Stimulated activated CD8-positive, alpha-beta memory T cell treated with anti-CD3 and anti-CD28 coated beads, Interleukin-15, amount 100 ng/mL, for 4 hours (primary cell): Measurements from ENCODE around the gene JUNB.

ENCODE experiments used
- DNase-seq, 2 donors: peaks; one replicate each; pipeline ENCODE4 v3.0.0-alpha.2; 2020; ENCODE audit warnings: low read depth in 2 of 2

The JUNB gene

GRCh38 chr19:12791345-12792050 is at the start of gene JUNB:
JUNB (plus strand) TSS chr19:12791486; CDS start chr19:12791772, 286 bp downstream.
- peak; percentile 92 to 95 for DNase-seq

GRCh38 chr19:12745166-12745897 is 46.0 kb upstream of the JUNB start:
- DNase-seq = no peak

- DNase-seq = no peak
Measured at GRCh38 chr19:12748489-12748888, 42.8 kb upstream of the JUNB start.

GRCh38 chr19:12749938-12750521 is 41.3 kb upstream of the JUNB start:
- no peak for DNase-seq

- no peak for DNase-seq
Measured at GRCh38 chr19:12750851-12751250, 40.4 kb upstream of the JUNB start.

GRCh38 chr19:12751635-12752034 is 39.7 kb upstream of the JUNB start, which contains the start of gene BEST2:
BEST2 (plus strand) TSS chr19:12751791; CDS start chr19:12752593, 802 bp downstream.
- DNase-seq = no peak

- DNase-seq = no peak
Measured at GRCh38 chr19:12752056-12752781, 39.1 kb upstream of the JUNB start.

GRCh38 chr19:12754465-12755196 is 36.7 kb upstream of the JUNB start:
- DNase-seq = no peak

GRCh38 chr19:12756150-12756883 is 35.0 kb upstream of the JUNB start:
- DNase-seq = no peak

- no peak for DNase-seq
Measured at GRCh38 chr19:12757544-12758274, 33.6 kb upstream of the JUNB start.

GRCh38 chr19:12759686-12760085 is 31.6 kb upstream of the JUNB start:
- DNase-seq = no peak

- no peak for DNase-seq
Measured at GRCh38 chr19:12763100-12763499, 28.2 kb upstream of the JUNB start.

- no peak for DNase-seq
Measured at GRCh38 chr19:12764698-12765097, 26.6 kb upstream of the JUNB start.

GRCh38 chr19:12766051-12766521 is 25.2 kb upstream of the JUNB start:
- peak in 1 of 2 donors; percentile 53 for DNase-seq

GRCh38 chr19:12767150-12767549 is 24.1 kb upstream of the JUNB start:
- DNase-seq = no peak

- no peak for DNase-seq
Measured at GRCh38 chr19:12767666-12768065, 23.6 kb upstream of the JUNB start.

- DNase-seq = no peak
Measured at GRCh38 chr19:12769689-12770088, 21.6 kb upstream of the JUNB start.

GRCh38 chr19:12770922-12771321 is 20.4 kb upstream of the JUNB start:
- DNase-seq = no peak

GRCh38 chr19:12772323-12772722 is 19.0 kb upstream of the JUNB start:
- no peak for DNase-seq

- no peak for DNase-seq
Measured at GRCh38 chr19:12773571-12773970, 17.7 kb upstream of the JUNB start.
